ENCODE measurements around the gene PBRM1. TPM values are rescaled to one million over a fixed set of nuclear protein-coding genes. Genes with fewer than 3 reads are reported as not detected.

PBRM1 gene
- total and polyA plus RNA-seq, 2 of the 13 experiments (the other 11 are each of a cell fraction or from before 2014, with no cell fraction given), result 10.9 to 33.2 TPM

GRCh38 chr3:52532517-52532837 lies 153.2 kb downstream of the PBRM1 start (continued):
- peak; percentile 33; the same call in 1 of the 2 replicates for TF ChIP-seq ZNF691 (CRISPR knock-in tag; IDR thresholded peaks at IDR 0.05; ENCODE audit: borderline replicate concordance, low read depth)
- TF ChIP-seq RORA (CRISPR knock-in tag; IDR thresholded peaks at IDR 0.05), result no peak
- TF ChIP-seq ZNF317 (CRISPR knock-in tag; IDR thresholded peaks at IDR 0.05), result no peak
- TF ChIP-seq ZBTB7A (CRISPR knock-in tag; IDR thresholded peaks at IDR 0.05), result no peak
- TF ChIP-seq XBP1 (CRISPR knock-in tag; IDR thresholded peaks at IDR 0.05), result peak; percentile 79
- TF ChIP-seq ZNF616 (CRISPR knock-in tag; IDR thresholded peaks at IDR 0.05; ENCODE audit: low read depth), result no peak
- TF ChIP-seq CENPX (CRISPR knock-in tag; IDR thresholded peaks at IDR 0.05), result no peak
- no peak for TF ChIP-seq ISL2 (CRISPR knock-in tag; IDR thresholded peaks at IDR 0.05)
- TF ChIP-seq ZMAT3 (CRISPR knock-in tag; conservative IDR thresholded peaks at IDR 0.05), result peak; percentile 60; the same call in 1 of the 2 replicates
- TF ChIP-seq DRAP1 (CRISPR knock-in tag; IDR thresholded peaks at IDR 0.05), result 0 out of 2 replicates have a peak, but pooled peaks have one; percentile 27
- 0 out of 2 replicates have a peak, but pooled peaks have one; percentile 6 for TF ChIP-seq ZNF142 (CRISPR knock-in tag; IDR thresholded peaks at IDR 0.05)
- 0 out of 2 replicates have a peak, but pooled peaks have one; percentile 27 for TF ChIP-seq ZBTB44 (CRISPR knock-in tag; IDR thresholded peaks at IDR 0.05)
- peak; percentile 41; the same call in 1 of the 2 replicates for TF ChIP-seq ZFP91 (CRISPR knock-in tag; IDR thresholded peaks at IDR 0.05; ENCODE audit: borderline replicate concordance)
- TF ChIP-seq MED1 (CRISPR knock-in tag; IDR thresholded peaks at IDR 0.05), result peak; percentile 40; the same call in 1 of the 2 replicates
- no peak for TF ChIP-seq ZNF513 (CRISPR knock-in tag; conservative IDR thresholded peaks at IDR 0.05)
- 0 out of 2 replicates have a peak, but pooled peaks have one; percentile 55 for TF ChIP-seq ZNF564 (CRISPR knock-in tag; IDR thresholded peaks at IDR 0.05)
- TF ChIP-seq RFX1 (IDR thresholded peaks at IDR 0.05), result no peak
